Mononuclear cell (primary cell): ENCODE results near the gene STK38. TPM values are rescaled to one million over a fixed set of nuclear protein-coding genes. Genes with fewer than 3 reads are reported as not detected.
"Not testable (repeated sequence)": the region's sequence is repeated elsewhere in the genome, so short reads cannot be mapped to it uniquely, and the experiment has no call there.

Source experiments
- H3K27me3 ChIP-seq: 2 replicates; pipeline ENCODE4 v1.6.0; 2011; ENCODE audit warnings: low read length, control low read depth; ENCODE audit not compliant: insufficient read depth
- H3K4me1 ChIP-seq: 2 replicates; pipeline ENCODE4 v1.5.1; 2011; ENCODE audit warnings: mild to moderate bottlenecking, low read length, control low read depth; ENCODE audit not compliant: insufficient read depth
- H3K4me3 ChIP-seq: 2 replicates; pipeline ENCODE4 v1.5.1; 2011; ENCODE audit warnings: mild to moderate bottlenecking, low read length, moderate library complexity
- H3K9me3 ChIP-seq: 2 replicates; pipeline ENCODE4 v1.5.1; 2011; ENCODE audit warnings: low read depth, mild to moderate bottlenecking, control low read depth, low read length
- total RNA-seq: library from RNA; depleted of rRNA; stranded (reverse); fragments of >200 nt; gene quantifications from one replicate; pipeline ENCODE4 v1.2.3, GENCODE V29; 2012

The STK38 gene
- total RNA-seq, 1 donor: 35.3 TPM

DNA sequence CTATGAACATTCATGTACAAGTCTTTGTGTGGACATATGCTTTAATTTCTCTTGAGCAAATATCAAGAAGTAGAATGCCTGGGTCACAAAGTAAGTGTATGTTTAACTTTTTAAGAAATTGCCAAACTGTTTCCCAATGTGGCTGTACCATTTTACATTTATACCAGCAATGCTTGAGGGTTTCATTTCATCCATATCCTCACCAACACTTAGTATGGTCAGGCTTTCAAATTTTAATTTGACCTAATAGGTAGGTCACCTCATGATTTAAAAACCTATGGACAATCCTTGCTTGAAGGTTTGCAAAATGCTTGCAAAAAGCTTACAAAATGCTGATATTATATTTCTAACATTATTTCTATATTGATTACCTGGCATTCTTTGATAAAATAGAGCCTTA, 27.4 kb upstream of the STK38 start:
- Histone ChIP-seq H3K27me3 (no peaks in the 10 kb centered on the region), H3K4me3 (no peak overlapping the region), H3K4me1 (peaks cover 14% of the 10 kb centered on the region), H3K9me3 (no peaks in the 10 kb centered on the region)

DNA sequence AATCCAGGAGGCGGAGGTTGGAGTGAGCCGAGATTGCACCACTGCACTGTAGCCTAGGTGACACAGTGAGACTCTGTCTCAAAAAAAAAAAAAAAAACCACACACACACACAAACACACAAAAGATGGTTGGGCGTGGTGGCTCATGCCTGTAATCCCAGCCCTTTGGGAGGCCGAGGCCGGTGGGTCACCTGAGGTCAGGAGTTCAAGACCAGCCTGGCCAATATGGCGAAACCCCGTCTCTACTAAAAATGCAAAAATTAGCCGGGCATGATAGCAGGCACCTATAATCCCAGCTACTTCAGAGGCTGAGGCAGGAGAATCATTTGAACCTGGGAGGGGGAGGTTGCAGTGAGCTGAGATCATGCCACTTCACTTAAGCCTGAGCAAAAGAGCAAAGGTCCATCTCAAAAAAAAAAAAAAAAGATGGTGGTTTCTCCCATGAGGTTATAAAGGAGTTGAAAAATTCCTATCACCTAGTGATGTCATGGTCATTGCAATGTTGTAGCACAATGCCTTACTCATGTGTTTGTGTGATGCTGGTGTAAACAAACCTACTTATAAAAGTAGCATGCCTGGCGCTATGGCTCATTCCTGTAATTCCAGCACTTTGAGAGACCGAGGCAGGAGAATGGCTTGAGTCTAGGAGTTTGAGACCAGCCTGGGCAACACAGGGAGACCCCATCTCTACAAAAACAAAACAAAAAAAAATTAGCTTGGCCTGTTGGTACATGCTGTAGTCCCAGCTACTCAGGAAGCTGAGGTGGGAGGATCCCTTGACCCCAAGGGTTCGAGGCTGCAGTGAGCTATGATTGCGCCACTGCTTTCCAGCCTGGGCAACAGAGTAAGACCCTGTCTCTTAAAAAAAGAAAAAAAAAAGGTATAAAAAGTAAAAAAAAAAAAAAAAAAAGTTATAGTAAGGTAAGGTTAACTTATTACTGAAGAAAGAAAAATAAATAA, 25.4 kb upstream of the STK38 start:
- H3K4me3 ChIP-seq, H3K27me3 ChIP-seq, H3K9me3 ChIP-seq, H3K4me1 ChIP-seq: not testable (repeated sequence)

DNA sequence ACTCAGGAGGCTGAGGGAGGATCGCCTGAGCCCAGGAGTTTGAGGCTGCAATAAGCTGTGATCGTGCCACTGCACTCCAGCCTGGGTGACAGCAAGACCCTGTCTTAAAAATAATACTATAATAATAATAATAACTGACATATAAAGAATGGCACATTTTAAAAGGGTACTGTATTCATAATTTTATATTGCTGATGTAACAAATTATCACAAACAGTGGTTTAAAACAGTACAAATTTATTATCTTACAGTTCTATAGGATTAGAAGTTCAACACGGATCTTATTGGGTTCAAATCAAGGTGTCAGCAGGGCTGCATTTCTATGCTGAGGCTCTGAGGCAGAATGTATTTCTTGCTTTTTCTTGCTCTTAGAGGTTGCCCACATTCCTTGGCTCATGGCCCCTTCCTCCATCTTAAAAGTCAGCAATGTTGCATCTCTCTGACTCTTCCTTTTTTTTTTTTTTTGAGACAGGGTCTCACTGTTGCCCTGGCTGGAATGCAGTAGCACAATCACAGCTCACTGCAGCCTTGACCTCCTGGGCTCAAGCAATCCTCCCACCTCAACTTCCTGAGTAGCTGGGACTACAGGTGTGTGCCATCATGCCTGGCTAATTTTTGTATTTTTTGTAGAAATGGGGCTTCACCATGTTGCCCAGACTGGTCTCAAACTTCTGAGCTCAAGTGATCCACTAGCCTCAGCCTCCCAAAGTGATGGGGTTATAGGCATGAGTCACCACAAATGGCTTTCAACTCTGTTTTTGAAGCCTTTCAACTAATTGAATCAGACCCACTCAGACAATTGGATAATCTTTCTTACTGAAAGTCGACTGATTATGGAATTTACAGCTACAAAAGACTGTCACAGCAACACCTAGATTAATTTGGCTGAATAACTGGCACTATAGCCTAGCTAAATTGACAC, 24.1 kb upstream of the STK38 start:
- Histone ChIP-seq H3K4me1 (peaks cover 6% of the 10 kb centered on the region), H3K4me3 (no peak overlapping the region), H3K27me3 (no peaks in the 10 kb centered on the region), H3K9me3 (no peaks in the 10 kb centered on the region)

DNA sequence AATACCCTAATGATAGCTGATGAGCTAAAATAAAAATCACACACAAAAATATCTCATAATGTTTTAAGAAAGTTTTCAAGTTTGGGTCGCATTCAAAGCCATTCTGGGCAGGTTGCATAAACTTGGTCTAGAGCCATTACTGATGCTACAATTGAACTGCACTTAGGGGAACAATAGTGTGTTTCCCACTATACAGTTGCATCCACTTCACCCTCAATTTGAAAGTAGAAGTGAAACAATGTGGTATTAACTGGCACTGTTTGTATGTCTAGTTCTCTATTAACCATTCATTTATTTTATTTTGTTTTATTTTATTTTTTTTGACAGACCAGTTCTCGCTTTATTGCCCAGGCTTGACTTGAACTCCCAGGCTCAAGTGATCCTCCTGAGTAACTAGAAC, 23.0 kb upstream of the STK38 start:
- no peaks in the 10 kb centered on the region for H3K9me3 ChIP-seq
- peaks cover 6% of the 10 kb centered on the region for H3K4me1 ChIP-seq
- no peaks in the 10 kb centered on the region for H3K27me3 ChIP-seq
- no peak overlapping the region for H3K4me3 ChIP-seq

DNA sequence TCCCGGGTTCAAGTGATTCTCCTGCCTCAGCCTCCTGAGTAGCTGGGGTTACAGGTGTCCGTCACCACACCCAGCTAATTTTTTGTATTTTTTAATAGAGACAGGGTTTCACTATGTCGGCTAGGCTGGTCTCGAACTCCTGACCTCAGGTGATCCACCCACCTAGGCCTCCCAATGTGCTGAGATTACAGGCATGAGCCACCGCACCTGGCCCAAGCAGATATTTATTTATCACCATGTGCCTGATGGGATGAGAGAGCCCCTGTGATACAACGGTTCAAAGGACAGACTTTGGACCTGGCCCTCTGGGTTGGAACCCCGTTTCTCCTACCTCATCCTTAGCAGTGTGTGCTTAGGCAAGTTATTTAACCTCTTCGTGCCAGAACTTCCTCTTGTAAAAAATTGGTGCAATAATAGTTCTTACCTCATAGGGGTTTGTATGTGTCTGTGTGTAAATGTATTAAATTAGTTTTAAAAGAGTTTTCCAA, 19.2 kb upstream of the STK38 start:
- Histone ChIP-seq H3K9me3 (no peaks in the 10 kb centered on the region), H3K4me1 (peaks cover 6% of the 10 kb centered on the region), H3K4me3 (no peak overlapping the region), H3K27me3 (no peaks in the 10 kb centered on the region)

DNA sequence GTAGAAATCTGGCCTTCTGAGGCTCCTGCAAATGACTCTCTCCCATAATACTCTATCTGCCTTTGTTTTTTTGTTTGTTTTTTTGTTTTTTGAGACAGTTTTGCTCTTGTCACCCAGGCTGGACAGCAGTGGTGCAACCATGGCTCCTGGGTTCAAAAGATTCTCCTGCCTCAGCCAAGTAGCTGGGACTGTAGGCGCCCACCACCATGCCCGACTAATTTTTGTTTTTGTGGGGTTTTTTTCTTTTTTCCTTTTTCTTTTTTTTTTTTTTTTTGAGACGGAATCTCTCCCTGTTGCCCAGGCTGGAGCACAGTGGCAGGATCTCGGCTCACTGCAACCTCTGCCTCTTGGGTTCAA, 16.6 kb upstream of the STK38 start:
- no peaks in the 10 kb centered on the region for H3K27me3 ChIP-seq
- no peaks in the 10 kb centered on the region for H3K9me3 ChIP-seq
- no peak overlapping the region for H3K4me3 ChIP-seq
- peaks cover 6% of the 10 kb centered on the region for H3K4me1 ChIP-seq

DNA sequence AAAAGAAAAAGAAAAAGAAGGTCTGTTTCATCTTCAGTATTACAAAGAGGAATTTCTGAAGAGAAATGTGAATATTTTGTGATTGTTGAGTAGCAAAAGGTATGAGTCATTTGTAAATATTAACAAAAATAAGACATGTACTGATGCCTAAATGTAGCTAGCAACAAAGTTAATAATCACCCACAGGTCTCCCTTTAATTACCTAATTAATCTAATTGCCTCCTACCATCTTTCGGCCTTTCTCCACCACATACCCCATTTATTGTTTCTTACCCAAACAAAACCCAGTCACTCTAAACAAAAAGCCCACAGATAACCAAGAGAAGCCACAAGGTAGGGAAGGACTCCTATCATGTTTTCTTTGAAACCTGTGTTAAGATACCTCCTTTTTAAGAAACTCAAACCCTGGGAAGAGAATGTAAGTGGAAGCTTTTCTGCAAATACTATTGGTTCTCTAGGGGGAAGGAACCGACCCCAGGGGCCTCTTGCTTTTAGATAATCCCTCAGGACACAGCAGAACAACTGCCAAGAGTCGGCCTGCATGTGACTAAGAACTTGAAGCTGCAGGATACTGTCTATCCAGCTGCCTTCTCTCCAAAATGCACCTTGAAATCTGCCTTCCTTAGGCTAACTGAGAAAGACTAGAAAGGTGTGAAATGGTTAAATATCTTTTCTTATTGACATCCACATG, 16.1 kb upstream of the STK38 start:
- Histone ChIP-seq H3K9me3 (no peaks in the 10 kb centered on the region), H3K4me3 (no peak overlapping the region), H3K27me3 (no peaks in the 10 kb centered on the region), H3K4me1 (peaks cover 11% of the 10 kb centered on the region)

DNA sequence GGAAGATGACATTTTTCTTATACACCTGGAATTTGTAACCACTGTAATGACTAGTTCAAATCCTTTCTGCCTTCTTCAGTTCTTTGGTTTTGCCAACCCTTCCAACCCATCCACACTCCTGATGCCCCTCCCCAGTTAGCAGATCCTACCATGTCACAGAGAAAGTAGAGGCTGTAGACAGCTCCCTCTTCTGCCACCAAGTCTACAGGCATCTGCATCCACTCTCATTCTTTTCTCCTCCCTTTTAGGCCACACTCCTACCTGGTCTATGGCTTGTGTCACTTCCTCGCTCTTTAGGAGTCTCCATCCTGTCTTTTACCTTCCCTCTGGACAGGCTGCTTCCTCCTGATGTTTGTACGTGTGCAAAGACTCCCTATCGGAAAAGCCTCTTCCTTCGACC, 13.5 kb upstream of the STK38 start:
- no peaks in the 10 kb centered on the region for H3K27me3 ChIP-seq
- H3K4me3 ChIP-seq: no peak overlapping the region
- H3K4me1 ChIP-seq: peaks cover 32% of the 10 kb centered on the region
- no peaks in the 10 kb centered on the region for H3K9me3 ChIP-seq

DNA sequence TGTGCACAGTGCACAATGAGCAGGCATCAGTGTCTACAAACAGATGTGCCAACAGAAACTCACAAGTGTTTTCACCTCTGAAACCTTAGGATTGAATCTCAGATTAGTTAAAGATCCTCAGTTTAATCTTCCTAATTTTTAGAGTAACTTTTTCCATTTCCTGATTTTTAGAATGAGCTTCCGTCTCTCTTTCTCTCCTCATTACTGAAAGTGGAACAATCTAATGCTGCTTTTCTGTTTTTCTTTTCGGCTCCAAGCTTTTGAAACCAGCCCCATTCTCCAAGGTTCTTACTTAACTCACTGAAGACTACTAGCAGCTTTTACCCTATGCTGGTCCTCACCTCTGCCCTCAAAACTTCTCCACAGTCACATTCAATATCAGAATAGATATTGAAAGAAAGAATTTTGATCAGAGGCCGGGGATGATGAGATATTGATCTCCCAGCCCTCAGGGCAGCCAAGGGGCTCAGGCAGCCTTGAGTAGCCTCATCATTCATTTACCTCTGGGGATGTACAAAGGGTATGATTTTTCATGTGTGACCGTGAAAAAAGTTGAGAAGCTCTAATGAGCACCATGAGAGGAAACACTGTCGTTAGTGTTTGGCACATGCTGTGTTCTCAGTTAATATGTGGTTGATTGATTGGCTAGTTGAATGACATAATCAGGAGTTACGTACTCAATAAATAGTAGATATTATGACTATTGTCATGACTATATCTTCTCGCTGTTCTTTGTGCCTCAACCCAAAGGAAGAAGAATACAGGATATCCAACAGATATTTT, 11.9 kb upstream of the STK38 start:
- H3K27me3 ChIP-seq: no peaks in the 10 kb centered on the region
- H3K4me3 ChIP-seq: no peak overlapping the region
- peaks cover 32% of the 10 kb centered on the region for H3K4me1 ChIP-seq
- H3K9me3 ChIP-seq: no peaks in the 10 kb centered on the region

DNA sequence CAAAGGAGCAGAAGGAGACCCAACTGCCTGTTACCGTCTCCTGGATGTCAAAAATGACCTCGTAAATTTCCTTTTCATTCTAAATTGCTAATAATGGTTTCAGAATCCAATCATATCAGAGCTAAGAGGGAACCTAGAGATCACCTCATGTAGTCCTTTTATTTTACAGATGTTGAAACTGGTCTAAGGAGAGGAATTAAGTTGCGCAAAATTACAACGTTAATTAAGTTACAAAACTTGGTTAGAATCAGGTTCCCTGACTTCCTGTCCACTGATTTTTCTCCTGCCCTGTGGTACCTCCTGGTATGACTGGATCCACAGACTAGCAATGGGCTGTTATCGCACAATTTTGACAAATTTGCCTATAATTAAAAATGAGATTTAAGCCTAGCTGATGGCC, 9.0 kb upstream of the STK38 start:
- Histone ChIP-seq H3K4me3 (no peak overlapping the region), H3K4me1 (peaks cover 32% of the 10 kb centered on the region), H3K27me3 (no peaks in the 10 kb centered on the region), H3K9me3 (no peaks in the 10 kb centered on the region)

DNA sequence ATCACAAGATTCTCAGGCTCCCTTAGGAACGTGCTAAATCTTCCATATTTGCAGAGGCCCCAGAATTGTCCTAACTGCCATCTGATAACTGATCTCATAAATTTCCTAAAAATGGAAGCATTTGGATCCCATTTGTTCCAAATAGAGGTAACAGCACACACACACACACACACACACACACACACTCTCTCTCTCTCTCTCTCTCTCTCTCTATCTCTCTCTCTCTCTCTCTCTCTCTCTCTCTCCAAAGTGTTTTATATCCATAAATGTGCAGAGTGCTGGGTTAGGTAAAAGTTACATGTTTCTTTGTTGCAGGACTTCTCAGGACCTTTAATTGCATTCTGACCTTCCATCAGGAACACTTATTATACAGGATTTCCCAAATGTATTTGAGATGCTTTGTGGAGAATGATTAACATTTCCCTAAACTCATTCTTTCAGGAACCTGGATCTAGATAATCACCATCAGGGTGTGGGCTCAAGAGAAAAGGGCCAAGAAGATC, 8.5 kb upstream of the STK38 start:
- H3K4me1 ChIP-seq: peaks cover 32% of the 10 kb centered on the region
- no peaks in the 10 kb centered on the region for H3K27me3 ChIP-seq
- no peaks in the 10 kb centered on the region for H3K9me3 ChIP-seq
- no peak overlapping the region for H3K4me3 ChIP-seq

DNA sequence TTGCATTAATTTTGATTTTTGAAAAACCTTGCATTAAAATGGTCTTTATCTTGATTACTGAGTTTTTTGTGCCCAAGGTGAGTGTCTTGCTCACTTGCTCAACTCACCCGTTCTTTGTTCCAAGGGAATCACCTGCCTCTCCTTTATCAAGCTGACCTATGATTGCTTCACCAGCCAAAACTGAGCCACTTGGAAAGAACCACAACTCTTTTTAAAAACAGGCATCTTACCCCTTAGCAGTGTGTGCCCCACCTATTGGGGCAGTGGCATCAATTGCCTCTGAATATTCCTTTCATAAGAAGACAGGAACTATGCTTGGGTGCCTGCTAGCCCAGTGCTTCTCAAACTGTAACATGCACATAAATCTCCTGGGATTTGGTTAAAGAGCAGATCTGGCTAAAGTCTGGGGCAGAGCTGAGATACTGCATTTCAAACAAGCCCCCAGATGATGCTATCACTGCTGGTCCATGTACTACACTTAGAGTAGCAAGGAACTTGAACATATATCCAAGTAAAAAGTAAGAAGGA, 3.3 kb upstream of the STK38 start:
- Histone ChIP-seq H3K9me3 (no peaks in the 10 kb centered on the region), H3K27me3 (no peaks in the 10 kb centered on the region), H3K4me1 (peaks cover 18% of the 10 kb centered on the region), H3K4me3 (no peak overlapping the region)

DNA sequence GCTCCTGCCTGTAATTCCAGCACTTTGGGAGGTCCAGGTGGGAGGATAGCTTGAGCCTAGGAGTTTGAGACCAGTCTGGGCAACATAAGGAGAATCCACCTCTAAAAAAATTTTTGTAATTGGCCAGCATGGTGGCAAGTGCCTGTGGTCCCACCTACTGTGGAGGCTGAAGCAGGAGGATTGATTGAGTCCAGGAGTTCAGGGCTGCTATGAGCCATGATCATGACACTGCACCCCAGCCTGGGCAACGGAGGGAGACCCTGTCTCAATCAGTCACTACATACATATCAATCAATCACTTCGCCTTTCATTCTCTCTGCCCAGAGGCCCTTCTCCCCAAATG, 1.1 kb upstream of the STK38 start:
- no peaks in the 10 kb centered on the region for H3K27me3 ChIP-seq
- no peaks in the 10 kb centered on the region for H3K9me3 ChIP-seq
- no peak overlapping the region for H3K4me3 ChIP-seq
- H3K4me1 ChIP-seq: peaks cover 33% of the 10 kb centered on the region
